ENCODE data around the gene ZNF566. TPM values are rescaled to one million over a fixed set of nuclear protein-coding genes. Genes with fewer than 3 reads are reported as not detected.

ZNF566 gene
- total RNA-seq, 2 donors from 2014 or later, result 5.5 to 10.2 TPM

- no peak overlapping the region for H3K4me3 ChIP-seq
- DNase-seq (ENCODE audit: low spot score), result no peak
- TF ChIP-seq, protein P1, sequence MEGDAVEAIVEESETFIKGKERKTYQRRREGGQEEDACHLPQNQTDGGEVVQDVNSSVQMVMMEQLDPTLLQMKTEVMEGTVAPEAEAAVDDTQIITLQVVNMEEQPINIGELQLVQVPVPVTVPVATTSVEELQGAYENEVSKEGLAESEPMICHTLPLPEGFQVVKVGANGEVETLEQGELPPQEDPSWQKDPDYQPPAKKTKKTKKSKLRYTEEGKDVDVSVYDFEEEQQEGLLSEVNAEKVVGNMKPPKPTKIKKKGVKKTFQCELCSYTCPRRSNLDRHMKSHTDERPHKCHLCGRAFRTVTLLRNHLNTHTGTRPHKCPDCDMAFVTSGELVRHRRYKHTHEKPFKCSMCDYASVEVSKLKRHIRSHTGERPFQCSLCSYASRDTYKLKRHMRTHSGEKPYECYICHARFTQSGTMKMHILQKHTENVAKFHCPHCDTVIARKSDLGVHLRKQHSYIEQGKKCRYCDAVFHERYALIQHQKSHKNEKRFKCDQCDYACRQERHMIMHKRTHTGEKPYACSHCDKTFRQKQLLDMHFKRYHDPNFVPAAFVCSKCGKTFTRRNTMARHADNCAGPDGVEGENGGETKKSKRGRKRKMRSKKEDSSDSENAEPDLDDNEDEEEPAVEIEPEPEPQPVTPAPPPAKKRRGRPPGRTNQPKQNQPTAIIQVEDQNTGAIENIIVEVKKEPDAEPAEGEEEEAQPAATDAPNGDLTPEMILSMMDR (IDR thresholded peaks at IDR 0.05), result no peak
- no peaks in the 10 kb centered on the region for H3K4me1 ChIP-seq
- H3K27ac ChIP-seq, result no peak overlapping the region
- peaks cover 0 to 6% of the 10 kb centered on the region in 2 donors for H3K9me3 ChIP-seq
- no peaks in the 10 kb centered on the region for H3K27me3 ChIP-seq
- H3K36me3 ChIP-seq, result peaks cover 45% of the 10 kb centered on the region
Measured at GRCh38 chr19:36409841-36410240, 79.5 kb downstream of the ZNF566 start.

DNA sequence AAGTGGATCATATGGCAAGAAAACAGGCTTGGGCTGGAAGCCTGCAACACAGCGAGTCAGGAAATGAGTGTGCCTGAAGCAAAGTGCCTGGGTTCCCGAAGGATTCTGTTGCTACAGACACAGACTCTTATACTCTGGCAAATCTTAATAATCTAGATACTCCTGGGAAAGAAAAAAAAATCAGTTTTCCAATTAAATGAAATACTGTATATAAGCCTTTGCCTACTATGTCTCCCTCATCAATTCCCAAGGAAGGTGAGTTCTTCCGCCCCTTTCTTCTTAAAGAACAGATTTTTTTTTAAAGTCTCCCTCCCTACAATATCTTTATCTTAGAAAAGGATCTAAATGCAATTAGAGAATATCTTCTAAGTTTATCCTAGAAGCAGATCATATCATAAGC lies 81.3 kb downstream of the ZNF566 start:
- Histone ChIP-seq H3K4me3 (no peak overlapping the region), H3K27me3 (no peaks in the 10 kb centered on the region), H3K27ac (no peak overlapping the region), H3K4me1 (no peaks in the 10 kb centered on the region), H3K9me3 (peaks cover 0 to 4% of the 10 kb centered on the region in 2 donors), H3K36me3 (peaks cover 61% of the 10 kb centered on the region)
- TF ChIP-seq, protein P1 (IDR thresholded peaks at IDR 0.05), result no peak
- no peak for DNase-seq (ENCODE audit: low spot score)

DNA sequence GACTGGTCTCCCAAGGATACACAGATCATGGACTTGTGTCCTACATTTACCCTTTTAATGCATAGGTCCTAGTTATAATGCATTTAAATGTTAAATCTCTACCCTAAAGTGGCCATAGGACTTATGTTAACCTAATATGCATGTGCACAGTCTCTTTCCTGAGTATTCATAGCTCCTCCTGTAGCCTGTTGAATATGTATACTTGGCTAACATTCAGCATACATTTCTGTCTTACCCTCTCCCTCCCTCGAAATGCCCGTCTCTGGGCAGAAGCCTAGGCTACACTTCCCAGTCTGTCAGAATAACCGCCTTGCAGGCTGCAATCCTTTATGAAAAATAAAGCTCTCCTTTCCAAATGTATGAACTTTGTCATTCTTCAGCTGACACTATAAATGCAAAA lies 84.9 kb downstream of the ZNF566 start:
- Histone ChIP-seq H3K36me3 (peaks cover 78% of the 10 kb centered on the region), H3K27ac (no peak overlapping the region), H3K27me3 (no peaks in the 10 kb centered on the region), H3K4me3 (no peak overlapping the region), H3K9me3 (peaks cover 0 to 19% of the 10 kb centered on the region in 2 donors), H3K4me1 (no peaks in the 10 kb centered on the region)
- no peak for DNase-seq (ENCODE audit: low spot score)
- TF ChIP-seq, protein P1 (IDR thresholded peaks at IDR 0.05), result no peak

DNA sequence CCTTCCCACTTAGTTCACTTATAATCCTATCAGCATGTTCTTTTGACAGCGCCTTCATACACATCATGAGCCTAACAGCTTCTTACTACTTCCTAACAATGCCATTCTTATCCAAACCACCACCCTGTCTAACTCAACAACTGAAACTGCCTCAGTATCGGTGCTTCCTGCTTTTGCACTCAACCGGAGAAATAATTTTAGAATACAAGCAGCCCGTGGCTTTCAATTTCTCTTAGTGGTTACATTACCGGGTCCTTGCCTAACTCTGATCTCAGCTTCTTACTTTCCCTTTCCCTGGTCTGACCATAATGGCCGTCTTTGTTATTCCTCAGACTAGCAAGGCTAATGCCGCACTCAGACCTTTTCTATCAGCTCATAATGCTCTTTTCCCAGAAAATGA lies 87.9 kb downstream of the ZNF566 start:
- no peaks in the 10 kb centered on the region for H3K27me3 ChIP-seq
- H3K4me3 ChIP-seq, result no peak overlapping the region
- peaks cover 0 to 47% of the 10 kb centered on the region in 2 donors for H3K9me3 ChIP-seq

GRCh38 chr19:36398571-36398970 lies 90.8 kb downstream of the ZNF566 start:
- DNase-seq (ENCODE audit: low spot score), result no peak
- Histone ChIP-seq H3K4me3 (no peak overlapping the region), H3K27me3 (no peaks in the 10 kb centered on the region), H3K4me1 (no peaks in the 10 kb centered on the region), H3K36me3 (peaks cover 74% of the 10 kb centered on the region), H3K27ac (no peak overlapping the region), H3K9me3 (peaks cover 2 to 76% of the 10 kb centered on the region in 2 donors)
- TF ChIP-seq, protein P1 (IDR thresholded peaks at IDR 0.05), result no peak

More for the DNA sequence above, 87.9 kb downstream of the ZNF566 start:
- Histone ChIP-seq H3K4me1 (no peaks in the 10 kb centered on the region), H3K27ac (no peak overlapping the region), H3K36me3 (peaks cover 77% of the 10 kb centered on the region)
- TF ChIP-seq, protein P1 (IDR thresholded peaks at IDR 0.05), result no peak
- DNase-seq (ENCODE audit: low spot score), result no peak

Other genes starting within 250 kb of the ZNF566 start
- gene ZFP14, start 110.4 kb downstream of the ZNF566 start, total RNA-seq, result 1 to 10 TPM; 1.3 to 1.5 TPM
- gene ZFP82, start 70.9 kb downstream of the ZNF566 start, total RNA-seq, result 1 to 10 TPM; 4.6 to 4.7 TPM
- 1 to 10 TPM; 5.2 to 9.6 TPM for gene ZNF260, start 38.7 kb upstream of the ZNF566 start, total RNA-seq
- 10 to 100 TPM; 10.8 to 11.5 TPM for gene ZNF529, start 83.7 kb upstream of the ZNF566 start, total RNA-seq
- 10 to 100 TPM in 1 of 2 donors, 1 to 10 TPM in 1; 9.8 to 11.9 TPM for gene ZNF382, start 115.8 kb upstream of the ZNF566 start, total RNA-seq
- gene ZNF461, start 177.3 kb upstream of the ZNF566 start, total RNA-seq, result 1 to 10 TPM; 6.2 to 6.4 TPM
- gene ZNF567, start 198.1 kb upstream of the ZNF566 start, total RNA-seq, result 1 to 10 TPM; 4.0 to 5.6 TPM

All from right atrium auricular region (tissue), 2 donors.